WI38 (cell line): ENCODE results near the gene ERICH3.

Experiments used
- H3K4me3 ChIP-seq: 2 replicates; pipeline ENCODE4 v1.5.1; 2011; ENCODE audit warnings: low read depth, mild to moderate bottlenecking, control low read depth, low read length
- TF ChIP-seq, protein P1 (sequence below): IDR thresholded peaks from 2 replicates; pipeline ENCODE4 v1.5.1; 2012; ENCODE audit warnings: low read depth, mild to moderate bottlenecking, control low read depth, low read length

ERICH3 gene

DNA sequence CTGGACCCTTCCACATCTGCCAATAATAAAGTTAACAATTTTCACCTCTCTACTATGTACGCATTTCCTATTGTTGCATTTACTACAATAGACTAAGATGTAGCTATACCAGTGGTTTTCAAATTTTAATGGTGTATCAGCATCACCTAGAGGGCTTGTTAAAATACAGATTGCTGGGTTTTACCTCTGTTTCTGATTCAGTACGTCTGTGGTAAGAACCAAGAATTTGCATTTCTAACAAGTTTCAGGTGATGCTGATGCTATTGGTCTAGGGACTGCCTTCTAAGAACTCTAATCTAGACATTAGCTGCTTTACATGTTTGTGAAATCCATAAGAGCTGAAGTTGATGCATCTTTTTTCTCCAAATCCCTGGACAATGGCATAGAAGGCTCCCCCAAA, 59.7 kb downstream of the ERICH3 start:
- TF ChIP-seq, protein P1, sequence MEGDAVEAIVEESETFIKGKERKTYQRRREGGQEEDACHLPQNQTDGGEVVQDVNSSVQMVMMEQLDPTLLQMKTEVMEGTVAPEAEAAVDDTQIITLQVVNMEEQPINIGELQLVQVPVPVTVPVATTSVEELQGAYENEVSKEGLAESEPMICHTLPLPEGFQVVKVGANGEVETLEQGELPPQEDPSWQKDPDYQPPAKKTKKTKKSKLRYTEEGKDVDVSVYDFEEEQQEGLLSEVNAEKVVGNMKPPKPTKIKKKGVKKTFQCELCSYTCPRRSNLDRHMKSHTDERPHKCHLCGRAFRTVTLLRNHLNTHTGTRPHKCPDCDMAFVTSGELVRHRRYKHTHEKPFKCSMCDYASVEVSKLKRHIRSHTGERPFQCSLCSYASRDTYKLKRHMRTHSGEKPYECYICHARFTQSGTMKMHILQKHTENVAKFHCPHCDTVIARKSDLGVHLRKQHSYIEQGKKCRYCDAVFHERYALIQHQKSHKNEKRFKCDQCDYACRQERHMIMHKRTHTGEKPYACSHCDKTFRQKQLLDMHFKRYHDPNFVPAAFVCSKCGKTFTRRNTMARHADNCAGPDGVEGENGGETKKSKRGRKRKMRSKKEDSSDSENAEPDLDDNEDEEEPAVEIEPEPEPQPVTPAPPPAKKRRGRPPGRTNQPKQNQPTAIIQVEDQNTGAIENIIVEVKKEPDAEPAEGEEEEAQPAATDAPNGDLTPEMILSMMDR, result no peak

GRCh38 chr1:74611887-74612286, 61.7 kb downstream of the ERICH3 start:
- TF ChIP-seq, protein P1, result no peak

More for the DNA sequence above, 59.7 kb downstream of the ERICH3 start:
- H3K4me3 ChIP-seq, result no peak overlapping the region

GRCh38 chr1:74610961-74611360, 62.6 kb downstream of the ERICH3 start:
- H3K4me3 ChIP-seq, result no peak overlapping the region
- TF ChIP-seq, protein P1, result no peak

More at GRCh38 chr1:74611887-74612286, 61.7 kb downstream of the ERICH3 start:
- H3K4me3 ChIP-seq, result no peak overlapping the region

DNA sequence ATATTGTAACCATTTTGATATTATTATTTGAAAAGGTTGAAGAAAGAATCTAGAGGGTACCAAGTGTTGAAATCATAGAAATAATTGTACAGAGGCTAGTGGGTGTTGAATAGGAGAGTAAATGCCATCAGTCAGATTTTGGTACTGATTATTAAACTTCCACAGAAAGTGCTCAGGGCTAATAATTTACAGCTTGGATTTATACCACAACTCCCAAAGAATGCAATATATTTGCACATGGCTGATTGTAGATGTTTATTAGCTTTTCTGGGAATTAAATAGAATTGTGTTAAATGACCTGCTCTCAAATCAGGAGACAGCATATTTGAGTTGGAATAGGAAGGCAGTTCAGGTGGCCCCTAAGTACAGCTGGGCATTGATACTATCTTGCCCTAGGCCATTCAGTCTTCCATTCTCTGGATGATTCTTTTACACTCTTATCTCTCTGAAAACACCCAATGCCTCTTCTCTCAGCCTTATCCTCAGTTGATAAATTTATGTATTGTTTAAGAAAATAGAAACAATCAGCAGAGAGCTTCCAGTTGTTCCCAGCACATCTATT, 63.7 kb downstream of the ERICH3 start:
- no peak overlapping the region for H3K4me3 ChIP-seq
- TF ChIP-seq, protein P1, result no peak

DNA sequence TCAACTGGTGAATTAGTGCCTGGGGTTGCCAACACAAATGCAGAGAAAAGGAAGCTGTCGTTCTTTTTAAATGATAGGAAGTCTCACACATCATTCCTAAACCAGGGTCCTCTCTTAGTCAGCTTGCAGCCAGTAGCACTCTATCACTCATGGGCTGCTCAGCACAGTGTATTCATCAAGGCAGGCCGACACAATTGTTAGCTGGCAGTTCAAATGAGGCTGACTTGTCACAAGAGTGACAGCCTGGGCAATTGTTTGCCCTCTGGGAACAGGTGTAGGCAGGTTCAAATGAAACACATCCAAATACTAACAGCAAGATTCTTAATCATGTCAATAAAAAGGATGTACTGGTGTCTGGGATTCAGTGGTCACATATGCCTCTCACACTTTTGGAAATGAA, 76.9 kb downstream of the ERICH3 start:
- TF ChIP-seq, protein P1, result no peak
- no peak overlapping the region for H3K4me3 ChIP-seq

DNA sequence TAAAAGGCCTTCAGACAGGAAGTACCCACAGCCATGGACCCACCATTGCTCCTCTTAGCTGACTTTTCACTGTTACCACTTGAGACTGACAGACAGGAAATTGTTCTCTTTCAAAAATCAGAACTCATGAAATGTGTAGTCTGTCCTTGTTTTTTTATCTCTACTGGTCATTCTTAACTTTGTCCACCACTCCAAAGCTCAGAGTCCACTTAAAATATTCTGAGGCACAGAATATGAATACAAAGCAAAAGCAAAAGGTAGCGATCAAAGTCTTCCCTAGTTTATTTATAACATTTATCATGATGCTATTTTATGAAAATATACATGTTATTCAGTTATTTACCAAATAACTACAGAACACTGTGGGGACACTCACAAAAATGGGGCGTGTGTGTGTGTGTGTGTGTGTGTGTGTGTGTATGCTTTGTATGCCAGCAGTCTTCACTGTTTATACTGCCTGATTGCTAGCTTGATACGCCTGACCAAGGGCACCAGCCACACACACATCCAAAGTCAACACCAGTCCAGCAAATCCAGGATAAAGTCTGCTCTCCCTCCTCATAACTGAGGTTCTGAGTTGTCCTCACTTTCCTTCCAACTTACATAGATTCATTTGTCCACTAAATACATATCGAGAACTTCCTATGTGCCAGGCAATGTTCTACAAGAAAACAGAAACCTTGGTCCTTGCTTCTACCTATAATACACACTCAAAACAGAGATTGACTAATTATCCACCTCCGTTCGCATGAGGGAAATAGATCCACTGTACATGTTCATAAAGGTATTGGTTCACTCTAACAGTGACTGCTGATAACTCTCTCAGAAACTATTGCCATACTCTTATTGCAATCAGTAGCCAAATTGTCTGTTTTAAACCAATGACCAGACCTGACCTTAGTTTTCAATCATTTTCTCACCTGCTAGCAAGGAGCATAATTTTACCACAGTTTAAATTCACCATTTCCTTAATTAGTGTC, 79.4 kb downstream of the ERICH3 start:
- no peak overlapping the region for H3K4me3 ChIP-seq
- TF ChIP-seq, protein P1, result no peak
